OCI-M1 (cell line): ENCODE data around the gene KRTAP5-3.

ENCODE experiments used
- DNase-seq: peaks from one replicate; lab custom pipeline; 2025; lab: John Stamatoyannopoulos, UW

KRTAP5-3 gene

GRCh38 chr11:1643146-1643690, 35.0 kb upstream of the KRTAP5-3 start:
- DNase-seq: no peak

- no peak for DNase-seq
Measured at GRCh38 chr11:1642288-1643145, 34.3 kb upstream of the KRTAP5-3 start.

- DNase-seq: no peak
Measured at GRCh38 chr11:1641096-1641495, 32.8 kb upstream of the KRTAP5-3 start.

- peak; percentile 41 for DNase-seq
Measured at GRCh38 chr11:1640076-1640946, 32.0 kb upstream of the KRTAP5-3 start.

- DNase-seq: no peak
Measured at GRCh38 chr11:1639666-1640065, 31.4 kb upstream of the KRTAP5-3 start.

- peak; percentile 8 for DNase-seq
Measured at GRCh38 chr11:1639102-1639620, 30.9 kb upstream of the KRTAP5-3 start.

- no peak for DNase-seq
Measured at GRCh38 chr11:1638344-1638743, 30.1 kb upstream of the KRTAP5-3 start.

- DNase-seq: no peak
Measured at GRCh38 chr11:1637628-1638027, 29.4 kb upstream of the KRTAP5-3 start.

- DNase-seq: no peak
Measured at GRCh38 chr11:1636291-1636950, 28.2 kb upstream of the KRTAP5-3 start.

GRCh38 chr11:1633864-1634263, 25.6 kb upstream of the KRTAP5-3 start:
- DNase-seq: no peak

GRCh38 chr11:1632053-1632714, 23.9 kb upstream of the KRTAP5-3 start:
- DNase-seq: no peak

- no peak for DNase-seq
Measured at GRCh38 chr11:1631066-1631568, 22.9 kb upstream of the KRTAP5-3 start.

GRCh38 chr11:1630271-1630670, 22.0 kb upstream of the KRTAP5-3 start:
- DNase-seq: no peak

- no peak for DNase-seq
Measured at GRCh38 chr11:1629326-1630185, 21.3 kb upstream of the KRTAP5-3 start, which contains the start of gene KRTAP5-5. KRTAP5-5 (plus strand) TSS chr11:1629775; CDS start chr11:1629841, 66 bp downstream.

- peak; percentile 46 for DNase-seq
Measured at GRCh38 chr11:1628506-1629325, 20.5 kb upstream of the KRTAP5-3 start.

GRCh38 chr11:1625541-1625940, 17.3 kb upstream of the KRTAP5-3 start:
- no peak for DNase-seq

- DNase-seq: no peak
Measured at GRCh38 chr11:1624621-1625020, 16.4 kb upstream of the KRTAP5-3 start.

GRCh38 chr11:1623716-1624115, 15.5 kb upstream of the KRTAP5-3 start:
- no peak for DNase-seq

GRCh38 chr11:1622086-1622485, 13.8 kb upstream of the KRTAP5-3 start, which contains the start of gene KRTAP5-4:
KRTAP5-4 (minus strand) TSS chr11:1622138; CDS start chr11:1622093, 45 bp downstream.
- DNase-seq: no peak
